Measurements from ENCODE around the gene PRL. TPM values are rescaled to one million over a fixed set of nuclear protein-coding genes. Genes with fewer than 3 reads are reported as not detected.

PRL gene
- total RNA-seq, 4 donors from 2014 or later = 0.33 TPM; not detected in 3

DNA sequence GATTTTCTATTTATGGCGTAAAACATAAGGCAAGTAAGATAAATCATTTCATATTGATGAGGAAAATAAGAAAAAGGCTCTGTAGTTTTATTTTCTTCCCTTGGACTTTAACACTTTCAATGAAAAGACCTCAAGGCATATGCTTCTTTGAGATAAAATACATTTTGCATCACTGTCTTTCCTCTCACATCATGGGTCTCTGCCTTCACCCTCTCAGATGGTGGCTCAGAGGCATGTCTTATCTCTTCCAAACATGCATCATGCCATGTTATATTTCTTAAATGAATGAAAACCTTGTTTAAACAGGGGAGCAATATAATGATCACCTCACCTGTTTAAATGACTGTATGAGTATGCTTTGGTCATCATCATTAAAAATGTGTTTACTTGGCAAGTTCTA lies 59.3 kb downstream of the PRL start:
- WGBS = 0% methylated on average over 1 of the region's 1 CpG
- Histone ChIP-seq H3K27me3 (no peaks in the 10 kb centered on the region), H3K4me3 (no peak overlapping the region), H3K36me3 (no peaks in the 10 kb centered on the region), H3K4me1 (peaks cover 0 to 14% (median 11%) of the 10 kb centered on the region in 4 donors), H3K9me3 (no peaks in the 10 kb centered on the region), H3K27ac (replicated peaks in 1 of 4) (no peak overlapping the region)
- no peak for TF ChIP-seq EP300 (IDR thresholded peaks at IDR 0.05)
- no peak for TF ChIP-seq POLR2A (IDR thresholded peaks at IDR 0.05; ENCODE audit: low read depth)
- no peak for TF ChIP-seq POLR2AphosphoS5 (IDR thresholded peaks at IDR 0.05)
- TF ChIP-seq, protein P1, sequence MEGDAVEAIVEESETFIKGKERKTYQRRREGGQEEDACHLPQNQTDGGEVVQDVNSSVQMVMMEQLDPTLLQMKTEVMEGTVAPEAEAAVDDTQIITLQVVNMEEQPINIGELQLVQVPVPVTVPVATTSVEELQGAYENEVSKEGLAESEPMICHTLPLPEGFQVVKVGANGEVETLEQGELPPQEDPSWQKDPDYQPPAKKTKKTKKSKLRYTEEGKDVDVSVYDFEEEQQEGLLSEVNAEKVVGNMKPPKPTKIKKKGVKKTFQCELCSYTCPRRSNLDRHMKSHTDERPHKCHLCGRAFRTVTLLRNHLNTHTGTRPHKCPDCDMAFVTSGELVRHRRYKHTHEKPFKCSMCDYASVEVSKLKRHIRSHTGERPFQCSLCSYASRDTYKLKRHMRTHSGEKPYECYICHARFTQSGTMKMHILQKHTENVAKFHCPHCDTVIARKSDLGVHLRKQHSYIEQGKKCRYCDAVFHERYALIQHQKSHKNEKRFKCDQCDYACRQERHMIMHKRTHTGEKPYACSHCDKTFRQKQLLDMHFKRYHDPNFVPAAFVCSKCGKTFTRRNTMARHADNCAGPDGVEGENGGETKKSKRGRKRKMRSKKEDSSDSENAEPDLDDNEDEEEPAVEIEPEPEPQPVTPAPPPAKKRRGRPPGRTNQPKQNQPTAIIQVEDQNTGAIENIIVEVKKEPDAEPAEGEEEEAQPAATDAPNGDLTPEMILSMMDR (IDR thresholded peaks at IDR 0.05) = no peak
- no peak for DNase-seq (ENCODE audit: extremely low spot score)
- intact Hi-C loops (cut with DNase I) = no loop called here
